Hepatocyte (in vitro differentiated cells): ENCODE data around the gene UGP2. TPM values are rescaled to one million over a fixed set of nuclear protein-coding genes. Genes with fewer than 3 reads are reported as not detected.

Experiments used
- DNase-seq: peaks from one replicate; pipeline ENCODE4 v3.0.0-alpha.2; 2016; ENCODE audit warnings: low spot score
- H2AFZ ChIP-seq: fragments of 200-600 bp; sonication (generic); 2 replicates; pipeline ENCODE4 v1.6.0; 2016; ENCODE audit warnings: antibody characterized with exemption, mild to moderate bottlenecking
- H3K27ac ChIP-seq: fragments of 200-600 bp; sonication (generic); 2 replicates; pipeline ENCODE4 v1.5.1; 2016; ENCODE audit warnings: mild to moderate bottlenecking
- H3K27me3 ChIP-seq: fragments of 200-600 bp; sonication (generic); 2 replicates; pipeline ENCODE4 v1.6.1; 2016
- H3K36me3 ChIP-seq: fragments of 200-600 bp; sonication (generic); replicated peaks from 2 replicates; pipeline ENCODE4 v1.5.1; 2016; ENCODE audit warnings: low read depth; ENCODE audit not compliant: insufficient read depth
- H3K4me1 ChIP-seq: fragments of 200-600 bp; sonication (generic); 2 replicates; pipeline ENCODE4 v1.5.1; 2016; ENCODE audit warnings: mild to moderate bottlenecking, moderate library complexity; ENCODE audit not compliant: insufficient read depth
- H3K4me2 ChIP-seq: fragments of 200-600 bp; sonication (generic); 2 replicates; pipeline ENCODE4 v1.6.0; 2016
- H3K4me3 ChIP-seq: fragments of 200-600 bp; sonication (generic); 2 replicates; pipeline ENCODE4 v1.5.1; 2016; ENCODE audit warnings: mild to moderate bottlenecking
- H3K79me2 ChIP-seq: fragments of 200-600 bp; sonication (generic); 2 replicates; pipeline ENCODE4 v1.6.0; 2017; ENCODE audit warnings: mild to moderate bottlenecking
- H3K9me2 ChIP-seq: fragments of 200-600 bp; sonication (generic); replicated peaks from 2 replicates; pipeline ENCODE4 v1.6.0; 2017; ENCODE audit warnings: mild to moderate bottlenecking; ENCODE audit not compliant: insufficient read depth
- H3K9me3 ChIP-seq: fragments of 200-600 bp; sonication (generic); 2 replicates; pipeline ENCODE4 v1.5.1; 2016; ENCODE audit warnings: low read depth, mild to moderate bottlenecking
- H4K20me1 ChIP-seq: fragments of 200-600 bp; sonication (generic); 2 replicates; pipeline ENCODE4 v1.6.0; 2016; ENCODE audit warnings: mild to moderate bottlenecking; ENCODE audit not compliant: insufficient read depth, poor library complexity, severe bottlenecking
- EZH2 ChIP-seq: fragments of 200-600 bp; sonication (generic); IDR thresholded peaks from 2 replicates; pipeline ENCODE4 v1.6.1; 2016; ENCODE audit warnings: antibody characterized with exemption, mild to moderate bottlenecking, borderline replicate concordance
- EZH2phosphoT487 ChIP-seq: fragments of 200-600 bp; sonication (generic); IDR thresholded peaks from one replicate; pipeline ENCODE4 v1.6.1; 2018; ENCODE audit warnings: antibody characterized with exemption, mild to moderate bottlenecking, low read depth, moderate library complexity; ENCODE audit not compliant: unreplicated experiment, severe bottlenecking
- WGBS: methylation state at CpG from one replicate; pipeline ENCODE4 v1.1.6; 2016; ENCODE audit warnings: low lambda C conversion rate; ENCODE audit errors: missing lambda C conversion rate; 5-methylcytosine and 5-hydroxymethylcytosine counted together
- polyA plus RNA-seq: library from polyadenylated mRNA; unstranded; fragments of >200 nt; fragmentation: Nextera tagmentation; extraction: Ambion mirVana; gene quantifications from 2 replicates; pipeline ENCODE4 v1.2.1, GENCODE V29; 2016
- total RNA-seq: library from RNA; depleted of rRNA; stranded (reverse); fragments of >200 nt; gene quantifications from 2 replicates; pipeline ENCODE4 v1.2.3, GENCODE V29; 2014
- TF ChIP-seq, protein P1 (sequence below): fragments of 200-600 bp; sonication (generic); IDR thresholded peaks from 2 replicates; pipeline ENCODE4 v1.5.1; 2016; ENCODE audit warnings: antibody characterized with exemption, mild to moderate bottlenecking; ENCODE audit not compliant: poor library complexity

The UGP2 gene
- total and polyA plus RNA-seq, 2 experiments from 2014 or later, result 273 to 322 TPM

DNA sequence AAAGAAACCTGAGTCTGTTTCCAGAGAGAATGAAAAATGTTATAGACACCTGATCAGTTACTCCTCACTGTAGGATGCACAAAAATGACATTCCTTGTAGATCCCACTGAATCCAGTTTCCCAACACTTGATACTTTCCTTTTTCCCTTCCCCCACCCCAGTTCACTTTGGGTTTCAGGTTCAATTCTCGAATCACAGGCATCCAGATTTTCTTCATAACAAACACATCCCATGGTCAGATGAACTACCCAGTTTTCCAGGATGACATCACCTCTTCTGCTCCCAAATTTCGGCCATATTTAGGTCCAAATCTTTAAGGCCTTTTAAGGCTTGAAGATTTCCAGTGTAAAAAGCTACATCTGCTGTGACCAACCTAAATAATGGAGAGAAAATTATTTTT lies 51.5 kb downstream of the UGP2 start:
- WGBS, result 89% methylated on average over 2 of the region's 2 CpGs
- H3K27ac ChIP-seq, result no peak overlapping the region

DNA sequence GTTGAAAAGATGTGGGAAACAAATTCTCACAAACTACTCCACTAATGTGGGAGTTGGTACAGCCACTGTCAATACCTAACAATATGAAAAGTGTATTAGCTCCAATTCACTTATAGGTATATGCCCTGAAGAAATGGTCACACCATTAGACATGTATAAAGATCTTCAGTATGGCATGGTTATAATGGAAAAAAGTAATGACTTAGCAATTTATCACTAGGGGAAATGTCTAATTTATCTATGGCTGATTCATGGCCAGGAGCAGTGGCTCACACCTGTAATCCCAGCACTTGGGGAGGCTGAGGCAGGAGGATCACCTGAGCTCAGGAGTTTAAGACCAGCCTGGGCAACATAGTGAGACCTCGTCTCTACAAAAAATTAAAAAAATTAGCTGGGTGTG lies 52.5 kb downstream of the UGP2 start:
- H3K79me2 ChIP-seq, result no peaks in the 10 kb centered on the region
- no peak for DNase-seq
- no peak overlapping the region for H3K4me3 ChIP-seq
- 95% methylated on average over 1 of the region's 1 CpG for WGBS
- no peak for TF ChIP-seq EZH2
- TF ChIP-seq, protein P1, sequence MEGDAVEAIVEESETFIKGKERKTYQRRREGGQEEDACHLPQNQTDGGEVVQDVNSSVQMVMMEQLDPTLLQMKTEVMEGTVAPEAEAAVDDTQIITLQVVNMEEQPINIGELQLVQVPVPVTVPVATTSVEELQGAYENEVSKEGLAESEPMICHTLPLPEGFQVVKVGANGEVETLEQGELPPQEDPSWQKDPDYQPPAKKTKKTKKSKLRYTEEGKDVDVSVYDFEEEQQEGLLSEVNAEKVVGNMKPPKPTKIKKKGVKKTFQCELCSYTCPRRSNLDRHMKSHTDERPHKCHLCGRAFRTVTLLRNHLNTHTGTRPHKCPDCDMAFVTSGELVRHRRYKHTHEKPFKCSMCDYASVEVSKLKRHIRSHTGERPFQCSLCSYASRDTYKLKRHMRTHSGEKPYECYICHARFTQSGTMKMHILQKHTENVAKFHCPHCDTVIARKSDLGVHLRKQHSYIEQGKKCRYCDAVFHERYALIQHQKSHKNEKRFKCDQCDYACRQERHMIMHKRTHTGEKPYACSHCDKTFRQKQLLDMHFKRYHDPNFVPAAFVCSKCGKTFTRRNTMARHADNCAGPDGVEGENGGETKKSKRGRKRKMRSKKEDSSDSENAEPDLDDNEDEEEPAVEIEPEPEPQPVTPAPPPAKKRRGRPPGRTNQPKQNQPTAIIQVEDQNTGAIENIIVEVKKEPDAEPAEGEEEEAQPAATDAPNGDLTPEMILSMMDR, result no peak
- TF ChIP-seq EZH2phosphoT487, result no peak
- no peaks in the 10 kb centered on the region for H3K9me2 ChIP-seq
- no peak overlapping the region for H2AFZ ChIP-seq
- no peak overlapping the region for H3K27ac ChIP-seq
- H3K4me2 ChIP-seq, result no peak overlapping the region
- H4K20me1 ChIP-seq, result no peaks in the 10 kb centered on the region
- peaks cover 4% of the 10 kb centered on the region for H3K4me1 ChIP-seq
- no peaks in the 10 kb centered on the region for H3K27me3 ChIP-seq
- no peaks in the 10 kb centered on the region for H3K9me3 ChIP-seq
- H3K36me3 ChIP-seq, result no peaks in the 10 kb centered on the region

More for the DNA sequence above, 51.5 kb downstream of the UGP2 start:
- Histone ChIP-seq H2AFZ (no peak overlapping the region), H3K4me3 (no peak overlapping the region), H4K20me1 (no peaks in the 10 kb centered on the region), H3K9me2 (no peaks in the 10 kb centered on the region), H3K79me2 (no peaks in the 10 kb centered on the region), H3K9me3 (no peaks in the 10 kb centered on the region), H3K36me3 (no peaks in the 10 kb centered on the region), H3K4me2 (no peak overlapping the region), H3K27me3 (no peaks in the 10 kb centered on the region), H3K4me1 (peaks cover 4% of the 10 kb centered on the region)
- TF ChIP-seq, protein P1, result no peak
- TF ChIP-seq EZH2phosphoT487 (no peak), EZH2 (no peak)
- DNase-seq, result no peak

DNA sequence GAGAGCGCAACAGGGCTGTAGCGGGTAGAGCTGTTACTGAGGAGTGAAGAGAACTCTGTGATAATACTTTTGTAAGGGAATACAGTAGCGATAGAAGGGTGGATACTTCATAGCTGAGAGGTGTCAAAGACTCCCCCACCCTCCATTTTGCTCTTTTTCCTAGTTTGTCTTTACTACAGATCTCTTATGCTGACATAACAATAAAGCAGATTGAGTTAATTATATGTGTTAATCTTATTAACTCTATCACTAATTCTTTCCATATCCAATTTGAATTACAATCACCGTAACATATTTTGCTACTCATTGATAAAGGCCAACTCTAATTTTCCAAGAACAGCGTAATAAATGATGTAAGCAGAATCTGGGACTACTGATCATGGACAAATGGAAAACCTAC lies 57.1 kb downstream of the UGP2 start:
- Histone ChIP-seq H4K20me1 (no peaks in the 10 kb centered on the region), H2AFZ (no peak overlapping the region), H3K27ac (no peak overlapping the region), H3K9me2 (no peaks in the 10 kb centered on the region), H3K4me2 (no peak overlapping the region), H3K9me3 (peaks cover 10% of the 10 kb centered on the region), H3K4me3 (no peak overlapping the region), H3K79me2 (no peaks in the 10 kb centered on the region), H3K36me3 (peaks cover 4% of the 10 kb centered on the region), H3K4me1 (no peaks in the 10 kb centered on the region), H3K27me3 (no peaks in the 10 kb centered on the region)
- TF ChIP-seq EZH2 (no peak), EZH2phosphoT487 (no peak)
- TF ChIP-seq, protein P1, result no peak
- WGBS, result 99% methylated on average over 5 of the region's 5 CpGs
- no peak for DNase-seq

DNA sequence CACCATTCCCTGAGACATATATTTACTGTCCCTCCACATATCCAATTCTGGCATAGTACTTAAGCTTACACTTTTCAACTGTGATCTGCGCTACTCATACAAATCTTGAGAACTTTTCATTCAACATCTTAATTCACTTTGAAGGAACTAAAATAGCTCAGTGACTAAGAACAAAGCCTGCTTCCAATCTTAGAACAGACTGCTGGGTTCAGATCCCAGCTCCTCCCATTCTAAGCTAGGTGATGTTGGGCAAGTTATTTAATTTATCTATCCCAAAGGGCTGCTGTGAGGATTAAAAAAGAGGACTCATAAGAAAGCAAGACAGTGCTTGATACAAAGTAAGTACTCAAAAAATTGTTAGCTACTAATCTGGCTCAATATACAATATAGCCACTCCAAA lies 57.9 kb downstream of the UGP2 start:
- no peaks in the 10 kb centered on the region for H3K27me3 ChIP-seq
- no peak for TF ChIP-seq EZH2phosphoT487
- no peak for TF ChIP-seq EZH2
- TF ChIP-seq, protein P1, result no peak
- no peaks in the 10 kb centered on the region for H3K79me2 ChIP-seq
- peaks cover 10% of the 10 kb centered on the region for H3K9me3 ChIP-seq
- H3K4me2 ChIP-seq, result no peak overlapping the region
- H4K20me1 ChIP-seq, result no peaks in the 10 kb centered on the region
- no peak overlapping the region for H2AFZ ChIP-seq
- WGBS, result 93% methylated on average over 1 of the region's 1 CpG
- H3K27ac ChIP-seq, result no peak overlapping the region
- no peak overlapping the region for H3K4me3 ChIP-seq
- no peaks in the 10 kb centered on the region for H3K4me1 ChIP-seq
- H3K9me2 ChIP-seq, result no peaks in the 10 kb centered on the region
- no peak for DNase-seq
- peaks cover 4% of the 10 kb centered on the region for H3K36me3 ChIP-seq
